GM18499 (cell line): ENCODE measurements around the gene TJP1.
"Not testable (repeated sequence)": the region's sequence is repeated elsewhere in the genome, so short reads cannot be mapped to it uniquely, and the experiment has no call there.

Source experiments
- ATAC-seq: cut with Tn5 transposase; IDR thresholded peaks from one replicate; pipeline ENCODE4 v1.9.1; 2021; ENCODE audit warnings: moderate number of reproducible peaks; ENCODE audit not compliant: insufficient read depth, unreplicated experiment

Gene TJP1

GRCh38 chr15:29724026-29724425 is 98.2 kb downstream of the TJP1 start:
- no peak for ATAC-seq

- no peak for ATAC-seq
Measured at GRCh38 chr15:29713784-29714183, 108.5 kb downstream of the TJP1 start.

GRCh38 chr15:29712149-29712885 is 110.0 kb downstream of the TJP1 start:
- no peak for ATAC-seq

- ATAC-seq, result no peak
Measured at GRCh38 chr15:29711531-29711930, 110.7 kb downstream of the TJP1 start.

- ATAC-seq, result no peak
Measured at GRCh38 chr15:29708519-29708918, 113.7 kb downstream of the TJP1 start.

- ATAC-seq, result no peak
Measured at GRCh38 chr15:29704950-29705597, 117.2 kb downstream of the TJP1 start.

GRCh38 chr15:29701151-29701550 is 121.1 kb downstream of the TJP1 start:
- no peak for ATAC-seq

- ATAC-seq, result no peak
Measured at GRCh38 chr15:29700296-29700695, 122.0 kb downstream of the TJP1 start.

- no peak for ATAC-seq
Measured at GRCh38 chr15:29699791-29700190, 122.5 kb downstream of the TJP1 start.

GRCh38 chr15:29698030-29698701 is 124.1 kb downstream of the TJP1 start:
- no peak for ATAC-seq

GRCh38 chr15:29696950-29697738 is 125.1 kb downstream of the TJP1 start:
- no peak for ATAC-seq

GRCh38 chr15:29696506-29696905 is 125.8 kb downstream of the TJP1 start:
- not testable (repeated sequence) for ATAC-seq

GRCh38 chr15:29695489-29696167 is 126.6 kb downstream of the TJP1 start:
- no peak for ATAC-seq

GRCh38 chr15:29693225-29693624 is 129.0 kb downstream of the TJP1 start:
- ATAC-seq, result no peak

GRCh38 chr15:29692527-29692926 is 129.7 kb downstream of the TJP1 start:
- no peak for ATAC-seq

GRCh38 chr15:29690765-29691475 is 131.3 kb downstream of the TJP1 start:
- ATAC-seq, result no peak

GRCh38 chr15:29689287-29689986 is 132.8 kb downstream of the TJP1 start:
- ATAC-seq, result no peak

- ATAC-seq, result no peak
Measured at GRCh38 chr15:29688506-29689286, 133.6 kb downstream of the TJP1 start.
